Measurements from ENCODE around the gene TSACC.
"Not testable (repeated sequence)": the region's sequence is repeated elsewhere in the genome, so short reads cannot be mapped to it uniquely, and the experiment has no call there.

The TSACC gene

DNA sequence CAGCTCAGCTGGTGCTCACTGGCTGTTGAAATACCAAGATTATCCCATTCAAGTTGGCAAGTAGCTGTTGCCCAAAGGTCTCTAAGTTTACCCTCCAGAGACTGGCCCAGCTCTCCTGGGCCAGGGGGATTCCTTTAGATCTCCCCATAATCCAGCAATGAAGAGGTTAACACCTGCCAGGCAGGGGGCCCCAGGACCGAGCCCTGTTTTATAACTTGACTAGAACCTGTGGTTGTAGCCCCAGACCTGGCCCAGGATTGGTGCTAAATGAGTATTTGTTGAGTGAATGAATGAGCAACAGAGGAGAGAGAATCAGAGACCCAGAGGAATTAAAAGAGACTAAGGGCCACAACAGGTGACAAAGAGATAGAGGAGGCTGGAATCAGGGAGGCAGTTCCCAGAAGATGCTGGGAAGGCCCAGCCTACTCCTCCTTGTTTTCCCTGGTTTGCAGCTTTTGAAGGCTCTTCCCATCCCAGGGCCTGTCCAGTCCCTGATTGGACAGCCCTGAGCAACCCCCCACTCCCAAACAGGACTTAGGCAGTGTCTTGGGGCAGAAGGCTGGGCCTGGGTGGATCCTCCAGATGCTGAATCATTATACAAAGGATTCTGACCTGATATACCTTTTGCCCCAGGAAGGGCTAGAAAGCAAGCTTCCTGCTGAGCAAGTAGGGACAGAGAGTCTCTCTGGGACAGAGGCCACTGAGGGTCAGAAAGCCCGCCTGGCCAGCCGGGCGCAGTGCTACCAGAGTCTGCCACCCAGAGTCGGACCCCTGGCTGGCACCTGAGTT is 28.2 kb downstream of the TSACC start:
- H3K36me3 ChIP-seq (ENCODE audit: control insufficient read depth, insufficient read depth, low read length), result no peaks in the 10 kb centered on the region
- no peak overlapping the region for H3K9ac ChIP-seq (ENCODE audit: low read depth, low read length)
- H3K27ac ChIP-seq (ENCODE audit: low read depth, low read length), result no peak overlapping the region
- no peaks in the 10 kb centered on the region for H3K9me3 ChIP-seq (ENCODE audit: control insufficient read depth, insufficient read depth, low read length)
- no peak overlapping the region for H3K4me3 ChIP-seq (ENCODE audit: low read depth, low read length)
- H3K4me1 ChIP-seq (ENCODE audit: control insufficient read depth, insufficient read depth, low read length), result peaks cover 8% of the 10 kb centered on the region; the same call in 1 of the 2 replicates
- peaks cover 9% of the 10 kb centered on the region for H3K27me3 ChIP-seq (ENCODE audit: control insufficient read depth, insufficient read depth, low read length)

GRCh38 chr1:156367383-156368156 is 29.2 kb downstream of the TSACC start:
- Histone ChIP-seq H3K27me3 (ENCODE audit: control insufficient read depth, insufficient read depth, low read length) (peaks cover 9% of the 10 kb centered on the region), H3K9ac (ENCODE audit: low read depth, low read length) (no peak overlapping the region), H3K27ac (ENCODE audit: low read depth, low read length) (no peak overlapping the region), H3K4me1 (ENCODE audit: control insufficient read depth, insufficient read depth, low read length) (peaks cover 8% of the 10 kb centered on the region; the same call in 1 of the 2 replicates), H3K36me3 (ENCODE audit: control insufficient read depth, insufficient read depth, low read length) (no peaks in the 10 kb centered on the region), H3K9me3 (ENCODE audit: control insufficient read depth, insufficient read depth, low read length) (no peaks in the 10 kb centered on the region), H3K4me3 (ENCODE audit: low read depth, low read length) (no peak overlapping the region)

DNA sequence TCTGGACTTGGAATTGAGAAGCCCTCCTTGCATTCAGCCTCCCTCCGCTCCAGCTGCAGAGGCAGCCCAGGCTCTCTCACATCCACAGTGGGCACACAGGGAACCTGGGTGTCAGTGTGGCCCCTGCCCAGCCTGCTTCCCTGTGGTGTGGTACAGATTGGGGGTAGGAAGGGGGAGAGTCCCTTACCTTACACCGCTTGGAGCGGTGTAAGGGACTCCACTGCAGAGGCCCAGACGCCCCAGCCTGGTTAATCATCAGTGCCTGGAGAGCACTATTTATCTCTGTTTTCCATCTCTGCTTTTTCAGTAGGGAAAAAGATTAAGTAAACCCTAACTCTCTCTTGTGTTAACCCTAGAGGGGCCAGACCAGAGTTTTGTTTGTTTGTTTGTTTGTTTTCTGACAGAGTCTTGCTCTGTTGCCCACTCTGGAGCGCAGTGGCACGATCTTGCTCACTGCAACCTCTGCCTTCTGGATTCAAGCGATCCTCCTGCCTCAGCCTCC is 29.9 kb downstream of the TSACC start:
- Histone ChIP-seq H3K27me3 (ENCODE audit: control insufficient read depth, insufficient read depth, low read length) (peaks cover 9% of the 10 kb centered on the region), H3K9ac (ENCODE audit: low read depth, low read length) (no peak overlapping the region), H3K27ac (ENCODE audit: low read depth, low read length) (no peak overlapping the region), H3K36me3 (ENCODE audit: control insufficient read depth, insufficient read depth, low read length) (no peaks in the 10 kb centered on the region), H3K4me3 (ENCODE audit: low read depth, low read length) (no peak overlapping the region), H3K4me1 (ENCODE audit: control insufficient read depth, insufficient read depth, low read length) (peaks cover 8% of the 10 kb centered on the region; the same call in 1 of the 2 replicates), H3K9me3 (ENCODE audit: control insufficient read depth, insufficient read depth, low read length) (no peaks in the 10 kb centered on the region)

DNA sequence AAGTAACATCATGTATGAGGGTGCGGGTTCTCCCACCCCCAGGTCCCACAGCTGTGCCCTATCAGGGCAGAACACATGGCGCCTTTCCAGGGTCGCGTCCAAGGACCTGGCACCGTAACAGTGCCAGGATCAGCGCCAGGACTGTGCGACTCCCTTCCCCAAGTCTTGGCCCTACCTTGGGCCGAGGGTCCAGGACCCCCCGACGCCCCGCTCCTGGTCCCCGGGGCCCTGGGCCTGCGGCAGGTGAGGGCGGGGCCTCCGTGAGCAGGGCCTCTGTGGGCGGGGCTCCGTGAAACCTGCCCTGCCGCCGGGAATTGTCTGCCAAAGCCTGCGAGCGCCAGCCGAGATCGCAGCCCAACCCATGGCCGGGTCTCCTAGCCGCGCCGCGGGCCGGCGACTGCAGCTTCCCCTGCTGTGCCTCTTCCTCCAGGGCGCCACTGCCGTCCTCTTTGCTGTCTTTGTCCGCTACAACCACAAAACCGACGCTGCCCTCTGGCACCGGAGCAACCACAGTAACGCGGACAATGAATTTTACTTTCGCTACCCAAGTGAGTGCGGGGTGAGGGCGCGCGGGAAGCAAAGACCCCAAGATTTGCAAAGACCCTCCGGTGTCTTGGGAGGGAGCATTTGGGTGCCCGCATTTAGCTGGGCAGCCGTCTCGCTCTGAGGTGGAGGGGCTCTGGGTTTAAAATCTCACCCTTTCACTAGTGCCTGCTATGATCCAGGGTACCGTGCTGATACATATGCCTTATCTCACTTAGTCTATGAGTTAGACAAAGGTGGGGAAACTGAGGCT is 30.8 kb downstream of the TSACC start, which contains the start of gene RHBG:
RHBG (plus strand) TSS at position 323 of the 796 bp plus-strand sequence; CDS start at position 362, 39 bp downstream.
- peaks cover 8% of the 10 kb centered on the region; the same call in 1 of the 2 replicates for H3K4me1 ChIP-seq (ENCODE audit: control insufficient read depth, insufficient read depth, low read length)
- H3K36me3 ChIP-seq (ENCODE audit: control insufficient read depth, insufficient read depth, low read length), result no peaks in the 10 kb centered on the region
- H3K9me3 ChIP-seq (ENCODE audit: control insufficient read depth, insufficient read depth, low read length), result no peaks in the 10 kb centered on the region
- H3K4me3 ChIP-seq (ENCODE audit: low read depth, low read length), result peak within 1 kb of the TSS; percentile 62
- peaks cover 9% of the 10 kb centered on the region for H3K27me3 ChIP-seq (ENCODE audit: control insufficient read depth, insufficient read depth, low read length)
- H3K9ac ChIP-seq (ENCODE audit: low read depth, low read length), result peak within 1 kb of the TSS; percentile 14; the same call in 1 of the 2 replicates
- no peak within 1 kb of the TSS for H3K27ac ChIP-seq (ENCODE audit: low read depth, low read length)

- H3K9ac ChIP-seq (ENCODE audit: low read depth, low read length), result 0 out of 2 replicates have a peak overlapping the region, but pooled peaks have one; percentile 14
- not testable (repeated sequence) for H3K9me3 ChIP-seq (ENCODE audit: control insufficient read depth, insufficient read depth, low read length); H3K27ac ChIP-seq (ENCODE audit: low read depth, low read length); H3K27me3 ChIP-seq (ENCODE audit: control insufficient read depth, insufficient read depth, low read length); H3K4me1 ChIP-seq (ENCODE audit: control insufficient read depth, insufficient read depth, low read length); H3K36me3 ChIP-seq (ENCODE audit: control insufficient read depth, insufficient read depth, low read length)
- H3K4me3 ChIP-seq (ENCODE audit: low read depth, low read length), result peak overlapping the region; percentile 62
These were observed 31.5 kb downstream of the TSACC start for GRCh38 chr1:156369685-156370286.

- H3K9ac ChIP-seq (ENCODE audit: low read depth, low read length), result no peak overlapping the region
- H3K27me3 ChIP-seq (ENCODE audit: control insufficient read depth, insufficient read depth, low read length), result peaks cover 9% of the 10 kb centered on the region
- H3K4me3 ChIP-seq (ENCODE audit: low read depth, low read length), result no peak overlapping the region
- peaks cover 6% of the 10 kb centered on the region; the same call in 1 of the 2 replicates for H3K4me1 ChIP-seq (ENCODE audit: control insufficient read depth, insufficient read depth, low read length)
- H3K27ac ChIP-seq (ENCODE audit: low read depth, low read length), result no peak overlapping the region
- H3K9me3 ChIP-seq (ENCODE audit: control insufficient read depth, insufficient read depth, low read length), result no peaks in the 10 kb centered on the region
- H3K36me3 ChIP-seq (ENCODE audit: control insufficient read depth, insufficient read depth, low read length), result no peaks in the 10 kb centered on the region
These were observed 33.4 kb downstream of the TSACC start for GRCh38 chr1:156371553-156372264.

DNA sequence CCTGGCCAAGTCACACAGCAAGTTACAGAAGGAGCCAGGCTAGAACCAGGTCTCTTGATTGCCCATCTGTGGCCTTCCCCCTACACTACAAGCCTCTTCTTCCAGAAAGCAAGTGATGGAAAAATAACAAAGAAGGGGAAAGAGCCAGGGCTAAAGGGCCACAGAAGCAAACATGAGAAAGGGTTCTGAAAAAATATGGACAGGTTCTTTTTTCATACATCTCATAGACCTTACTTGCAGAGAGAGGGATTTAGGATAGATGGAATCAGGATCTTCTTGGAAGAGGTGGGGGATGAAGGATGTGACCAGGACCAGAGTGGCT is 33.9 kb downstream of the TSACC start:
- H3K4me1 ChIP-seq (ENCODE audit: control insufficient read depth, insufficient read depth, low read length), result peaks cover 3% of the 10 kb centered on the region; the same call in 1 of the 2 replicates
- no peak overlapping the region for H3K4me3 ChIP-seq (ENCODE audit: low read depth, low read length)
- H3K36me3 ChIP-seq (ENCODE audit: control insufficient read depth, insufficient read depth, low read length), result no peaks in the 10 kb centered on the region
- H3K9ac ChIP-seq (ENCODE audit: low read depth, low read length), result no peak overlapping the region
- H3K27ac ChIP-seq (ENCODE audit: low read depth, low read length), result no peak overlapping the region
- H3K9me3 ChIP-seq (ENCODE audit: control insufficient read depth, insufficient read depth, low read length), result no peaks in the 10 kb centered on the region
- peaks cover 9% of the 10 kb centered on the region for H3K27me3 ChIP-seq (ENCODE audit: control insufficient read depth, insufficient read depth, low read length)

DNA sequence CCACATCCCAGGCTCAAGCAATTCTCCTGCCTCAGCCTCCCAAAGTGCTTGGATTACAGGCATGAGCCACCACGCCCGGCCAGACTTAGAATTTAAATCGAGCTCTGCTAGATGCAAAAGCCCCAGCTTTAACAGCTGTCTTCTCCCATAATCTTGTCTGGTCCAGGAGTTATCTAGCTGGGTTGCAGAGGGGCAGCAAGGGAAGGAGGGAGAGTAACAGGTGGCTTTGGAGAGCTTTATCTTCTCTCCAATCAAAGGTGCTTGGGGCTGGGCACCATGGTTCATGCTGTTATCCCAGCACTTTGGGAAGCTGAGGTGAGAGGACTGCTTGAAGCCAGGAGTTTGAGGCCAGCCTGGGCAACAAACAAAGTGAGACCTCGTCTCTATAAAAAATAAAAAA is 34.5 kb downstream of the TSACC start:
- Histone ChIP-seq H3K27ac (ENCODE audit: low read depth, low read length) (no peak overlapping the region), H3K4me1 (ENCODE audit: control insufficient read depth, insufficient read depth, low read length) (0 out of 2 replicates have a peak, but pooled peaks cover 2% of the 10 kb centered on the region), H3K4me3 (ENCODE audit: low read depth, low read length) (no peak overlapping the region)

GRCh38 chr1:156373546-156373945 is 35.2 kb downstream of the TSACC start:
- Histone ChIP-seq H3K4me1 (ENCODE audit: control insufficient read depth, insufficient read depth, low read length) (0 out of 2 replicates have a peak, but pooled peaks cover 2% of the 10 kb centered on the region), H3K4me3 (ENCODE audit: low read depth, low read length) (no peak overlapping the region), H3K27ac (ENCODE audit: low read depth, low read length) (no peak overlapping the region), H3K36me3 (ENCODE audit: control insufficient read depth, insufficient read depth, low read length) (no peaks in the 10 kb centered on the region), H3K9me3 (ENCODE audit: control insufficient read depth, insufficient read depth, low read length) (no peaks in the 10 kb centered on the region), H3K9ac (ENCODE audit: low read depth, low read length) (no peak overlapping the region), H3K27me3 (ENCODE audit: control insufficient read depth, insufficient read depth, low read length) (peaks cover 9% of the 10 kb centered on the region)

More for the DNA sequence above, 34.5 kb downstream of the TSACC start:
- no peaks in the 10 kb centered on the region for H3K9me3 ChIP-seq (ENCODE audit: control insufficient read depth, insufficient read depth, low read length)
- H3K9ac ChIP-seq (ENCODE audit: low read depth, low read length), result no peak overlapping the region
- H3K36me3 ChIP-seq (ENCODE audit: control insufficient read depth, insufficient read depth, low read length), result no peaks in the 10 kb centered on the region
- peaks cover 9% of the 10 kb centered on the region for H3K27me3 ChIP-seq (ENCODE audit: control insufficient read depth, insufficient read depth, low read length)

GRCh38 chr1:156376146-156376545 is 37.8 kb downstream of the TSACC start:
- Histone ChIP-seq H3K9me3 (ENCODE audit: control insufficient read depth, insufficient read depth, low read length) (no peaks in the 10 kb centered on the region), H3K27ac (ENCODE audit: low read depth, low read length) (no peak overlapping the region), H3K9ac (ENCODE audit: low read depth, low read length) (no peak overlapping the region), H3K27me3 (ENCODE audit: control insufficient read depth, insufficient read depth, low read length) (no peaks in the 10 kb centered on the region), H3K4me3 (ENCODE audit: low read depth, low read length) (no peak overlapping the region), H3K36me3 (ENCODE audit: control insufficient read depth, insufficient read depth, low read length) (no peaks in the 10 kb centered on the region), H3K4me1 (ENCODE audit: control insufficient read depth, insufficient read depth, low read length) (peaks cover 7% of the 10 kb centered on the region; the same call in 1 of the 2 replicates)
